Panc1 (cell line): ENCODE results near the gene ZNF212. TPM values are rescaled to one million over a fixed set of nuclear protein-coding genes. Genes with fewer than 3 reads are reported as not detected.

Source experiments
- ATAC-seq: fragments of 200-7000 bp; cut with Tn5 transposase; 2 replicates; pipeline ENCODE4 v1.9.1; 2020; ENCODE audit warnings: mild to moderate bottlenecking, moderate library complexity
- BruUV-seq: library from RNA; stranded (reverse); fragments of 400-500 nt; replicated peaks from 2 replicates; lab custom pipeline; 2021; lab: Mats Ljungman, UMichigan
- CTCF ChIA-PET: fragments of 300-600 bp; sonication (Branson Sonifier 250); formaldehyde crosslinking; loops from one replicate; lab custom pipeline; 2022; ENCODE audit warnings: antibody characterized with exemption; lab: Charles Lee
- POLR2A ChIA-PET: fragments of 300-600 bp; sonication (Branson Sonifier 250); formaldehyde crosslinking; loops from one replicate; lab custom pipeline; 2022; ENCODE audit warnings: antibody characterized with exemption; lab: Charles Lee
- DNase-seq: peaks from one replicate; pipeline ENCODE4 v3.0.0-alpha.2; 2010; ENCODE audit warnings: low read depth, low spot score
- H3K27ac ChIP-seq: 2 replicates; pipeline ENCODE4 v1.5.1; 2011; ENCODE audit warnings: mild to moderate bottlenecking, low read length, inconsistent platforms
- H3K27me3 ChIP-seq: fragments of 200-500 bp; sonication (Bioruptor generic); 2 replicates; pipeline ENCODE4 v1.6.0; 2014; ENCODE audit warnings: low read length, inconsistent platforms; ENCODE audit not compliant: control insufficient read depth, insufficient read depth
- H3K36me3 ChIP-seq: fragments of 200-500 bp; sonication (Bioruptor generic); 2 replicates; pipeline ENCODE4 v1.5.1; 2014; ENCODE audit warnings: inconsistent platforms, mild to moderate bottlenecking, low read length, moderate library complexity; ENCODE audit not compliant: control insufficient read depth, insufficient read depth
- H3K4me1 ChIP-seq: 2 replicates; pipeline ENCODE4 v1.5.1; 2011; ENCODE audit warnings: inconsistent platforms, mild to moderate bottlenecking, low read length, moderate library complexity; ENCODE audit not compliant: control insufficient read depth, insufficient read depth
- H3K4me3 ChIP-seq, 2 experiments: 2 replicates each; pipeline ENCODE4 v1.5.1; 2011 to 2012; ENCODE audit warnings: low read depth in 2 of 2, low read length in 2 of 2, mild to moderate bottlenecking in 2 of 2, inconsistent platforms in 1 of 2, moderate library complexity in 1 of 2
- H3K9me3 ChIP-seq: fragments of 200-500 bp; sonication (Bioruptor generic); 2 replicates; pipeline ENCODE4 v1.5.1; 2014; ENCODE audit warnings: low read depth, mild to moderate bottlenecking, inconsistent platforms, low read length, moderate library complexity; ENCODE audit not compliant: control insufficient read depth, insufficient read depth
- POLR2AphosphoS5 ChIP-seq: IDR thresholded peaks from 2 replicates; pipeline ENCODE4 v1.6.1; 2012; ENCODE audit warnings: mild to moderate bottlenecking, low read depth, low read length, moderate library complexity
- SIN3A ChIP-seq: IDR thresholded peaks from 2 replicates; pipeline ENCODE4 v1.6.1; 2012; ENCODE audit warnings: low read depth, mild to moderate bottlenecking, low read length, moderate library complexity, borderline replicate concordance; ENCODE audit not compliant: insufficient read depth
- TCF7L2 ChIP-seq: IDR thresholded peaks from 2 replicates; pipeline ENCODE4 v1.6.1; 2011; ENCODE audit warnings: mild to moderate bottlenecking, low read depth, low read length, inconsistent platforms
- in situ Hi-C: cut with HindIII; loops from 2 replicates; pipeline ENCODE4 v1.10.0; 2016; ENCODE audit warnings: low sequenced_read_pairs, low pct_unique_long_range_greater_than_20kb
- intact Hi-C: fragments of 100-400 bp; cut with micrococcal nuclease; formaldehyde crosslinking; loops from one replicate; pipeline ENCODE4 v1.10.0; 2022; ENCODE audit not compliant: unreplicated experiment
- total RNA-seq: library from RNA; stranded (reverse); gene quantifications from one replicate; pipeline ENCODE4 v1.2.1, GENCODE V29; 2021; ENCODE audit not compliant: unreplicated experiment
- TF ChIP-seq, protein P1 (sequence below), 2 experiments: IDR thresholded peaks; 2 replicates each; pipeline ENCODE4 v1.6.1; 2011 to 2012; ENCODE audit warnings: low read depth in 2 of 2, control low read depth in 1 of 2, low read length in 1 of 2, mild to moderate bottlenecking in 1 of 2, moderate library complexity in 1 of 2; ENCODE audit not compliant: insufficient read depth in 1 of 2
- TF ChIP-seq, protein P2 (sequence below): fragments of 450-650 bp; IDR thresholded peaks from 2 replicates; pipeline ENCODE4 v1.5.1; 2017; ENCODE audit warnings: mild to moderate bottlenecking

ZNF212 gene
- total RNA-seq, 1 experiment from 2014 or later, result 11.3 TPM

DNA sequence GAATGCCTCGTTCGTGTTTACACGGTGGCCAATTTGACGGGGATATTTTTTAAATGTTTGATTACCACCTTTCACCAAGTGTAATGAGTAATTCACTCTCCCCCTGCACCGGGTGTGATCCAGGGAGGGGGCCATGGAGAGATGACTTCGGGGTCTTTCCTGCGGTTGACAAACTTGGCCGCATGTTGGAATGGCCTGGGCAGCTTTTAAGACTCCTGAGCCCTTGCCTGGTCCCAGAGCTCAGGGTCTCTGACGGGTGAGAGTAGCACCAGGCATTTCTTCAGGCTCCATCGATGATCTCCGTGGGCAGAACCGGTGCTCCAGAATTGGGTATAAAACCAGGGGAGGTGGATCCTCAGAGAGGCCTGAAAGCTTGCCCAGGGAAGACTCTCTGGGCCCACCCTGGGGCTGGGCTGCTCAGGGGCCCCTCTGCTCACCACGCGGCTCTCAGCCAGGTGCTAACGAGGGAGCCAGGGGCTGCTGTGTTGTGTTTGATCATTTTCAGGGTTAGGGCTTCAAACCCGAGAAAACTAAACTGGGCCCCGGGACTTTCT, 43.2 kb upstream of the ZNF212 start:
- Histone ChIP-seq H3K27ac (peak overlapping the region; percentile 93), H3K9me3 (no peaks in the 10 kb centered on the region), H3K36me3 (peaks cover 7% of the 10 kb centered on the region), H3K4me3 (peak overlapping the region; percentile 93 to 98), H3K4me1 (peaks cover 9% of the 10 kb centered on the region), H3K27me3 (no peaks in the 10 kb centered on the region)
- in situ Hi-C loops (no loop called here), intact Hi-C loops (no loop called here)
- ATAC-seq (0 out of 2 replicates have a peak, but pooled peaks have one; percentile 4), DNase-seq (no peak)
- no peak for TF ChIP-seq SIN3A
- TF ChIP-seq, protein P1, sequence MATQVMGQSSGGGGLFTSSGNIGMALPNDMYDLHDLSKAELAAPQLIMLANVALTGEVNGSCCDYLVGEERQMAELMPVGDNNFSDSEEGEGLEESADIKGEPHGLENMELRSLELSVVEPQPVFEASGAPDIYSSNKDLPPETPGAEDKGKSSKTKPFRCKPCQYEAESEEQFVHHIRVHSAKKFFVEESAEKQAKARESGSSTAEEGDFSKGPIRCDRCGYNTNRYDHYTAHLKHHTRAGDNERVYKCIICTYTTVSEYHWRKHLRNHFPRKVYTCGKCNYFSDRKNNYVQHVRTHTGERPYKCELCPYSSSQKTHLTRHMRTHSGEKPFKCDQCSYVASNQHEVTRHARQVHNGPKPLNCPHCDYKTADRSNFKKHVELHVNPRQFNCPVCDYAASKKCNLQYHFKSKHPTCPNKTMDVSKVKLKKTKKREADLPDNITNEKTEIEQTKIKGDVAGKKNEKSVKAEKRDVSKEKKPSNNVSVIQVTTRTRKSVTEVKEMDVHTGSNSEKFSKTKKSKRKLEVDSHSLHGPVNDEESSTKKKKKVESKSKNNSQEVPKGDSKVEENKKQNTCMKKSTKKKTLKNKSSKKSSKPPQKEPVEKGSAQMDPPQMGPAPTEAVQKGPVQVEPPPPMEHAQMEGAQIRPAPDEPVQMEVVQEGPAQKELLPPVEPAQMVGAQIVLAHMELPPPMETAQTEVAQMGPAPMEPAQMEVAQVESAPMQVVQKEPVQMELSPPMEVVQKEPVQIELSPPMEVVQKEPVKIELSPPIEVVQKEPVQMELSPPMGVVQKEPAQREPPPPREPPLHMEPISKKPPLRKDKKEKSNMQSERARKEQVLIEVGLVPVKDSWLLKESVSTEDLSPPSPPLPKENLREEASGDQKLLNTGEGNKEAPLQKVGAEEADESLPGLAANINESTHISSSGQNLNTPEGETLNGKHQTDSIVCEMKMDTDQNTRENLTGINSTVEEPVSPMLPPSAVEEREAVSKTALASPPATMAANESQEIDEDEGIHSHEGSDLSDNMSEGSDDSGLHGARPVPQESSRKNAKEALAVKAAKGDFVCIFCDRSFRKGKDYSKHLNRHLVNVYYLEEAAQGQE (IDR thresholded peaks at IDR 0.05; ENCODE audit: insufficient read depth in 1 of 2, low read depth in 2 of 2, low read length in 1 of 2), result no peak
- no peak for TF ChIP-seq TCF7L2
- TF ChIP-seq, protein P2, sequence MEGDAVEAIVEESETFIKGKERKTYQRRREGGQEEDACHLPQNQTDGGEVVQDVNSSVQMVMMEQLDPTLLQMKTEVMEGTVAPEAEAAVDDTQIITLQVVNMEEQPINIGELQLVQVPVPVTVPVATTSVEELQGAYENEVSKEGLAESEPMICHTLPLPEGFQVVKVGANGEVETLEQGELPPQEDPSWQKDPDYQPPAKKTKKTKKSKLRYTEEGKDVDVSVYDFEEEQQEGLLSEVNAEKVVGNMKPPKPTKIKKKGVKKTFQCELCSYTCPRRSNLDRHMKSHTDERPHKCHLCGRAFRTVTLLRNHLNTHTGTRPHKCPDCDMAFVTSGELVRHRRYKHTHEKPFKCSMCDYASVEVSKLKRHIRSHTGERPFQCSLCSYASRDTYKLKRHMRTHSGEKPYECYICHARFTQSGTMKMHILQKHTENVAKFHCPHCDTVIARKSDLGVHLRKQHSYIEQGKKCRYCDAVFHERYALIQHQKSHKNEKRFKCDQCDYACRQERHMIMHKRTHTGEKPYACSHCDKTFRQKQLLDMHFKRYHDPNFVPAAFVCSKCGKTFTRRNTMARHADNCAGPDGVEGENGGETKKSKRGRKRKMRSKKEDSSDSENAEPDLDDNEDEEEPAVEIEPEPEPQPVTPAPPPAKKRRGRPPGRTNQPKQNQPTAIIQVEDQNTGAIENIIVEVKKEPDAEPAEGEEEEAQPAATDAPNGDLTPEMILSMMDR, result no peak
- TF ChIP-seq POLR2AphosphoS5, result no peak
- ChIA-PET CTCF (interaction anchor here (0.5 kb wide), 1 partner anchor 39 kb away, joined by 6 read pairs; no protein-coding TSS in a partner anchor), POLR2A (no interaction called here)
- no TSS peak for BruUV-seq

DNA sequence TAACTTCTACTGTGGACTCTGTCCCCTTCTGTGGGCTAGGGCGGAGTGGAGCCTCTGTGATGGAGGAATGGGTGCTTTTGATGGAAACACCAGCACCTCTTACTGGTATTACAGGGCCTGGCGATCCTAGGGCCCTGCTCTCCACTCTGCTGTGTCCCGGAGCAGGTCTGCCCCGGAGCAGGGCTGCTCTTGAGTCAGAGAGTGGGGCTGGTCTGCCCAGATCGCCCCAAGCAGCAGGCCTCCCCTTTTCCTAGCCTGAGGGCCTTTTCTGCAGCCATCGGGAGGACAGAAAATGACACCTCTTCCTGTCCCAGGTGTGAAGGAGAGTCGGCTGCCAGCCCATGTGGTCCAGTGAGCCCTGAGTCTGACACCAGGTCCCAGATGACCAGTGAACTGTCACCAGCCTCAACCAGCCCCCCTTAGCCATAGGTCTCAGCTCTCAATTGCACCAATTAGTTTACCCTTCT, 42.7 kb upstream of the ZNF212 start:
- peak; percentile 27; the same call in 1 of the 2 replicates for ATAC-seq
- peaks cover 9% of the 10 kb centered on the region for H3K4me1 ChIP-seq
- no peaks in the 10 kb centered on the region for H3K9me3 ChIP-seq
- H3K36me3 ChIP-seq, result peaks cover 8% of the 10 kb centered on the region
- TF ChIP-seq TCF7L2 (no peak), SIN3A (no peak), POLR2AphosphoS5 (no peak)
- TF ChIP-seq, protein P2, result no peak
- TF ChIP-seq, protein P1 (IDR thresholded peaks at IDR 0.05; ENCODE audit: insufficient read depth in 1 of 2, low read depth in 2 of 2, low read length in 1 of 2), result no peak
- ChIA-PET CTCF (no interaction called here), POLR2A (no interaction called here)
- intact Hi-C loops, result no loop called here
- H3K27ac ChIP-seq, result peak overlapping the region; percentile 93
- in situ Hi-C loops, result no loop called here
- no TSS peak for BruUV-seq
- H3K4me3 ChIP-seq, result peak overlapping the region; percentile 93 to 98
- no peak for DNase-seq
- no peaks in the 10 kb centered on the region for H3K27me3 ChIP-seq
